HCT116 (cell line): ENCODE data around the gene ALX3. TPM values are rescaled to one million over a fixed set of nuclear protein-coding genes. Genes with fewer than 3 reads are reported as not detected.

Source experiments
- ATAC-seq: fragments of 200-7000 bp; cut with Tn5 transposase; 2 replicates; pipeline ENCODE4 v1.9.1; 2020; ENCODE audit warnings: mild to moderate bottlenecking, moderate library complexity
- BruUV-seq: library from RNA; stranded (reverse); fragments of 400-500 nt; replicated peaks from 2 replicates; lab custom pipeline; 2021; lab: Mats Ljungman, UMichigan
- CTCF ChIA-PET: fragments of 300-600 bp; sonication (Branson Sonifier 250); formaldehyde crosslinking; loops from one replicate; lab custom pipeline; 2021; ENCODE audit warnings: antibody characterized with exemption; lab: Charles Lee
- POLR2A ChIA-PET: fragments of 300-600, 350-600 bp; sonication (Branson Sonifier 250); formaldehyde crosslinking; loops from one replicate; lab custom pipeline; 2021; ENCODE audit warnings: antibody characterized with exemption; lab: Charles Lee
- RAD21 ChIA-PET, 2 experiments: fragments of 300-600 bp; sonication (Branson Sonifier 250); formaldehyde crosslinking; loops; one replicate each; lab custom pipeline; 2023; ENCODE audit warnings: low total read pairs in 2 of 2; ENCODE audit not compliant: uncharacterized antibody in 2 of 2, unreplicated experiment in 2 of 2, low non-redundant PET in 1 of 2; lab: Charles Lee
- DNase-seq: peaks from one replicate; pipeline ENCODE4 v3.0.0-alpha.2; 2010; ENCODE audit warnings: low read depth, low spot score
- H2AFZ ChIP-seq: fragments of 200-600 bp; shearing (Covaris generic), sonication (generic); 2 replicates; pipeline ENCODE4 v1.6.1; 2017; ENCODE audit warnings: low read depth, mixed run types, mixed read lengths, antibody characterized with exemption, low read length; ENCODE audit not compliant: poor library complexity, severe bottlenecking
- H3K27ac ChIP-seq: 2 replicates; pipeline ENCODE4 v1.5.1; 2012; ENCODE audit warnings: low read depth, low read length
- H3K27me3 ChIP-seq: fragments of 200-600 bp; sonication (generic); 2 replicates; pipeline ENCODE4 v1.6.1; 2016; ENCODE audit warnings: mixed run types, low read length, mixed read lengths; ENCODE audit not compliant: insufficient read depth
- H3K36me3 ChIP-seq, 2 experiments: fragments of 200-500 bp in 1 of 2; fragments of 200-600 bp in 1 of 2; sonication (Bioruptor generic) in 1 of 2; sonication (generic) in 1 of 2; 2 replicates each; pipeline versions ENCODE4 v1.5.1 to v1.6.1; 2014 to 2016; ENCODE audit warnings: low read length in 2 of 2, inconsistent platforms in 1 of 2, mixed read lengths in 1 of 2, mixed run types in 1 of 2; ENCODE audit not compliant: insufficient read depth in 2 of 2, control insufficient read depth in 1 of 2
- H3K4me1 ChIP-seq, 2 experiments: fragments of 200-600 bp in 1 of 2; sonication (generic) in 1 of 2; 2 replicates each; pipeline versions ENCODE4 v1.5.1 to v1.6.1; 2012 to 2017; ENCODE audit warnings: low read length in 2 of 2, inconsistent platforms in 1 of 2, mild to moderate bottlenecking in 1 of 2, mixed read lengths in 1 of 2, mixed run types in 1 of 2, moderate library complexity in 1 of 2; ENCODE audit not compliant: insufficient read depth in 2 of 2, control insufficient read depth in 1 of 2
- H3K4me2 ChIP-seq: fragments of 200-600 bp; sonication (generic); 2 replicates; pipeline ENCODE4 v1.6.1; 2017; ENCODE audit warnings: mixed run types, low read length, mixed read lengths
- H3K4me3 ChIP-seq, 2 experiments: fragments of 200-600 bp in 1 of 2; sonication (generic) in 1 of 2; replicated peaks in 1 of 2; 2 replicates each; pipeline ENCODE4 v1.5.1; 2011 to 2016; ENCODE audit warnings: low read length in 2 of 2, control low read depth in 1 of 2, low read depth in 1 of 2, mild to moderate bottlenecking in 1 of 2, mixed read lengths in 1 of 2, mixed run types in 1 of 2
- H3K79me2 ChIP-seq: fragments of 200-600 bp; sonication (generic); 2 replicates; pipeline ENCODE4 v1.6.1; 2017; ENCODE audit warnings: mild to moderate bottlenecking, mixed run types, low read length, moderate library complexity, mixed read lengths; ENCODE audit not compliant: insufficient read depth
- H3K9ac ChIP-seq: fragments of 200-600 bp; sonication (generic); 2 replicates; pipeline ENCODE4 v1.6.1; 2016; ENCODE audit warnings: low read length, mixed read lengths
- H3K9me2 ChIP-seq: fragments of 200-600 bp; sonication (generic), shearing (Covaris generic); 2 replicates; pipeline ENCODE4 v1.6.1; 2017; ENCODE audit warnings: mixed run types, mild to moderate bottlenecking, moderate library complexity; ENCODE audit not compliant: insufficient read depth
- H3K9me3 ChIP-seq, 2 experiments: fragments of 200-500 bp in 1 of 2; fragments of 200-600 bp in 1 of 2; sonication (Bioruptor generic) in 1 of 2; sonication (generic) in 1 of 2; 2 replicates each; pipeline ENCODE4 v1.6.1; 2014 to 2017; ENCODE audit warnings: low read length in 2 of 2, mixed read lengths in 2 of 2, inconsistent platforms in 1 of 2, low read depth in 1 of 2, mild to moderate bottlenecking in 1 of 2, mixed run types in 1 of 2, moderate library complexity in 1 of 2; ENCODE audit not compliant: control insufficient read depth in 1 of 2, insufficient read depth in 1 of 2
- H4K20me1 ChIP-seq: fragments of 200-600 bp; sonication (generic), shearing (Covaris generic); 2 replicates; pipeline ENCODE4 v1.6.1; 2017; ENCODE audit warnings: mixed run types, mild to moderate bottlenecking, moderate library complexity; ENCODE audit not compliant: insufficient read depth
- CBX3 ChIP-seq: IDR thresholded peaks from 2 replicates; pipeline ENCODE4 v1.6.1; 2012; ENCODE audit warnings: low read depth
- CEBPB ChIP-seq: IDR thresholded peaks from 2 replicates; pipeline ENCODE4 v1.6.1; 2012; ENCODE audit warnings: low read depth
- EGR1 ChIP-seq: IDR thresholded peaks from 2 replicates; pipeline ENCODE4 v1.6.1; 2012; ENCODE audit warnings: low read depth
- EZH2 ChIP-seq: fragments of 200-600 bp; sonication (generic); IDR thresholded peaks from 2 replicates; pipeline ENCODE4 v1.6.1; 2017; ENCODE audit warnings: antibody characterized with exemption, mixed run types
- EZH2phosphoT487 ChIP-seq: fragments of 200-600 bp; IDR thresholded peaks from 2 replicates; pipeline ENCODE4 v1.6.1; 2018; ENCODE audit warnings: antibody characterized with exemption, borderline replicate concordance
- FOSL1 ChIP-seq: IDR thresholded peaks from 2 replicates; pipeline ENCODE4 v1.6.1; 2012; ENCODE audit warnings: low read depth
- JUND ChIP-seq: IDR thresholded peaks from 2 replicates; pipeline ENCODE4 v1.6.1; 2012
- POLR2A ChIP-seq: IDR thresholded peaks from 2 replicates; pipeline ENCODE4 v1.7.0; 2011; ENCODE audit warnings: borderline replicate concordance; ENCODE audit not compliant: insufficient read depth, insufficient read length; ENCODE audit errors: extremely low read depth
- RAD21 ChIP-seq: IDR thresholded peaks from 2 replicates; pipeline ENCODE4 v1.6.1; 2012; ENCODE audit warnings: low read depth, mild to moderate bottlenecking
- SIN3A ChIP-seq: IDR thresholded peaks from 2 replicates; pipeline ENCODE4 v1.6.1; 2012; ENCODE audit warnings: low read depth
- SP1 ChIP-seq: IDR thresholded peaks from 2 replicates; pipeline ENCODE4 v1.6.1; 2012; ENCODE audit warnings: low read depth
- SRF ChIP-seq: IDR thresholded peaks from 2 replicates; pipeline ENCODE4 v1.6.1; 2012; ENCODE audit warnings: low read depth
- TCF7L2 ChIP-seq: IDR thresholded peaks from 2 replicates; pipeline ENCODE4 v1.7.0; 2011; ENCODE audit warnings: borderline replicate concordance, inconsistent platforms; ENCODE audit not compliant: insufficient read depth, insufficient read length; ENCODE audit errors: extremely low read depth
- YY1 ChIP-seq: IDR thresholded peaks from 2 replicates; pipeline ENCODE4 v1.6.1; 2011; ENCODE audit warnings: low read length, low read depth, moderate library complexity, mild to moderate bottlenecking; ENCODE audit not compliant: insufficient replicate concordance; ENCODE audit errors: extremely low read depth
- ZFX ChIP-seq: fragments of 450-650 bp; IDR thresholded peaks from 2 replicates; pipeline ENCODE4 v1.6.1; 2017
- ZNF274 ChIP-seq: fragments of 200-500 bp; sonication (Bioruptor generic); IDR thresholded peaks from 2 replicates; pipeline ENCODE4 v1.6.1; 2014; ENCODE audit warnings: mild to moderate bottlenecking, low read depth, low read length, inconsistent platforms
- intact Hi-C: fragments of 100-400 bp; cut with micrococcal nuclease; formaldehyde crosslinking; loops from 2 replicates; pipeline ENCODE4 v1.10.0; 2022
- total RNA-seq: library from RNA; stranded (reverse); gene quantifications from one replicate; pipeline ENCODE4 v1.2.1, GENCODE V29; 2021; ENCODE audit not compliant: unreplicated experiment
- TF ChIP-seq, protein P1 (sequence below), 3 experiments: fragments of 200-600 bp in 1 of 3; sonication (generic) in 1 of 3; IDR thresholded peaks in 2 of 3; conservative IDR thresholded peaks in 1 of 3; 2 replicates each; pipeline ENCODE4 v1.5.1; 2012 to 2017; ENCODE audit warnings: low read depth in 2 of 3, low read length in 2 of 3, antibody characterized with exemption in 1 of 3, borderline replicate concordance in 1 of 3, control low read depth in 1 of 3, mild to moderate bottlenecking in 1 of 3, mixed read lengths in 1 of 3, mixed run types in 1 of 3, moderate library complexity in 1 of 3; ENCODE audit not compliant: insufficient read depth in 1 of 3
- TF ChIP-seq, protein P2 (sequence below): IDR thresholded peaks from 2 replicates; pipeline ENCODE4 v1.6.1; 2012; ENCODE audit warnings: low read depth
- TF ChIP-seq, protein P3 (sequence below): IDR thresholded peaks from 2 replicates; pipeline ENCODE4 v1.6.1; 2012
- TF ChIP-seq, protein P4 (sequence below): IDR thresholded peaks from 2 replicates; pipeline ENCODE4 v1.6.1; 2012

The ALX3 gene
- total RNA-seq, 1 experiment from 2014 or later = not detected

DNA sequence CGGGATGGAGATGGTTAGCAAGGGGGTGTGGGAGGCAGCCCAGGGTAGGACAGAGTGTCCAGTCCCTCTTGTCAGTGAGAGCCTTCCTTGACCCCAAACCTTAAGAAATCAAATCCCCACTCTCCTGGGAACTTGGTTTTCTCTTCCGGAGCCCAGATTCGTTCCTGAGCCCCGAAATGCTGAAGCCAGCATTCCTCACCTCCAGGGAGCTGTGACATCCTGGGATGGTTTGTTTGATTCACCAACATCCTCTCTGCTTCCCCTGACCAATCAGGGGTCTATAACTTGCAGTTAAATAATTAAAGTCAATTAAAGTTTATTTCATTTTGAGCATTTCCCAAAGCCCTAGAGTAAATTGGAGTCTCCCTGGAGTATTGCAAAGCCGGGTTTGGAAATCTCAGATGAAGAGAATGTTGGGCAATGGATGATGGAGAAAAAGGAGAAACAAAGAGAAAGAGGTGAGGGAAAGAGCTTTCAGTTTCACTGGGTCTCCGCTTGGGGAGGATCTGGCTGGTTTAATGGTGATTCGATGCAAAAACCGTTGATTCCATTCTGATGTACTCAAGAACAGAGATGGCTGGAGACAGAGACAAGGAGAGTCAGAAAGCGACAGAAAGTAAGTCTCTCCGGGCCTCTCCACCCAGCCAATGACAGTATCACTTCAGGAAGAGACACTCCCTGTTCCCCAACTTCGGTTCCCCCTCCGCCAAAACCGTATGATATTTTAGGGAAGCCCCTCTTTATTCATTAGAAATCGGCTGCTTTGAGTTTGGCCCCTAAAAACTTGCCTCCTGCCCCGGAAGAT is 12.8 kb upstream of the ALX3 start:
- no peaks in the 10 kb centered on the region for H3K9me2 ChIP-seq
- ATAC-seq (no peak), DNase-seq (no peak)
- POLR2A ChIA-PET = no interaction called here
- no peak overlapping the region for H2AFZ ChIP-seq
- no peak overlapping the region for H3K9ac ChIP-seq
- CTCF ChIA-PET = no interaction called here
- no peaks in the 10 kb centered on the region for H3K9me3 ChIP-seq
- H3K36me3 ChIP-seq = no peaks in the 10 kb centered on the region
- no peaks in the 10 kb centered on the region for H3K79me2 ChIP-seq
- no peaks in the 10 kb centered on the region for H3K4me1 ChIP-seq
- H3K27ac ChIP-seq = no peak overlapping the region
- RAD21 ChIA-PET = no interaction called here
- H3K4me2 ChIP-seq = no peak overlapping the region
- H4K20me1 ChIP-seq = no peaks in the 10 kb centered on the region
- intact Hi-C loops = no loop called here
- TF ChIP-seq SP1 (no peak), EZH2 (no peak), POLR2A (no peak), CBX3 (no peak), SRF (no peak), RAD21 (no peak), ZFX (no peak), SIN3A (no peak), JUND (no peak), EGR1 (no peak), TCF7L2 (no peak), ZNF274 (no peak), FOSL1 (no peak), YY1 (no peak), CEBPB (no peak), EZH2phosphoT487 (no peak)
- TF ChIP-seq, protein P1, sequence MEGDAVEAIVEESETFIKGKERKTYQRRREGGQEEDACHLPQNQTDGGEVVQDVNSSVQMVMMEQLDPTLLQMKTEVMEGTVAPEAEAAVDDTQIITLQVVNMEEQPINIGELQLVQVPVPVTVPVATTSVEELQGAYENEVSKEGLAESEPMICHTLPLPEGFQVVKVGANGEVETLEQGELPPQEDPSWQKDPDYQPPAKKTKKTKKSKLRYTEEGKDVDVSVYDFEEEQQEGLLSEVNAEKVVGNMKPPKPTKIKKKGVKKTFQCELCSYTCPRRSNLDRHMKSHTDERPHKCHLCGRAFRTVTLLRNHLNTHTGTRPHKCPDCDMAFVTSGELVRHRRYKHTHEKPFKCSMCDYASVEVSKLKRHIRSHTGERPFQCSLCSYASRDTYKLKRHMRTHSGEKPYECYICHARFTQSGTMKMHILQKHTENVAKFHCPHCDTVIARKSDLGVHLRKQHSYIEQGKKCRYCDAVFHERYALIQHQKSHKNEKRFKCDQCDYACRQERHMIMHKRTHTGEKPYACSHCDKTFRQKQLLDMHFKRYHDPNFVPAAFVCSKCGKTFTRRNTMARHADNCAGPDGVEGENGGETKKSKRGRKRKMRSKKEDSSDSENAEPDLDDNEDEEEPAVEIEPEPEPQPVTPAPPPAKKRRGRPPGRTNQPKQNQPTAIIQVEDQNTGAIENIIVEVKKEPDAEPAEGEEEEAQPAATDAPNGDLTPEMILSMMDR (IDR thresholded peaks at IDR 0.05 in 2 of 3, conservative IDR thresholded peaks at IDR 0.05 in 1 of 3; ENCODE audit: borderline replicate concordance in 1 of 3, insufficient read depth in 1 of 3, low read depth in 2 of 3, low read length in 2 of 3) = no peak
- TF ChIP-seq, protein P2, sequence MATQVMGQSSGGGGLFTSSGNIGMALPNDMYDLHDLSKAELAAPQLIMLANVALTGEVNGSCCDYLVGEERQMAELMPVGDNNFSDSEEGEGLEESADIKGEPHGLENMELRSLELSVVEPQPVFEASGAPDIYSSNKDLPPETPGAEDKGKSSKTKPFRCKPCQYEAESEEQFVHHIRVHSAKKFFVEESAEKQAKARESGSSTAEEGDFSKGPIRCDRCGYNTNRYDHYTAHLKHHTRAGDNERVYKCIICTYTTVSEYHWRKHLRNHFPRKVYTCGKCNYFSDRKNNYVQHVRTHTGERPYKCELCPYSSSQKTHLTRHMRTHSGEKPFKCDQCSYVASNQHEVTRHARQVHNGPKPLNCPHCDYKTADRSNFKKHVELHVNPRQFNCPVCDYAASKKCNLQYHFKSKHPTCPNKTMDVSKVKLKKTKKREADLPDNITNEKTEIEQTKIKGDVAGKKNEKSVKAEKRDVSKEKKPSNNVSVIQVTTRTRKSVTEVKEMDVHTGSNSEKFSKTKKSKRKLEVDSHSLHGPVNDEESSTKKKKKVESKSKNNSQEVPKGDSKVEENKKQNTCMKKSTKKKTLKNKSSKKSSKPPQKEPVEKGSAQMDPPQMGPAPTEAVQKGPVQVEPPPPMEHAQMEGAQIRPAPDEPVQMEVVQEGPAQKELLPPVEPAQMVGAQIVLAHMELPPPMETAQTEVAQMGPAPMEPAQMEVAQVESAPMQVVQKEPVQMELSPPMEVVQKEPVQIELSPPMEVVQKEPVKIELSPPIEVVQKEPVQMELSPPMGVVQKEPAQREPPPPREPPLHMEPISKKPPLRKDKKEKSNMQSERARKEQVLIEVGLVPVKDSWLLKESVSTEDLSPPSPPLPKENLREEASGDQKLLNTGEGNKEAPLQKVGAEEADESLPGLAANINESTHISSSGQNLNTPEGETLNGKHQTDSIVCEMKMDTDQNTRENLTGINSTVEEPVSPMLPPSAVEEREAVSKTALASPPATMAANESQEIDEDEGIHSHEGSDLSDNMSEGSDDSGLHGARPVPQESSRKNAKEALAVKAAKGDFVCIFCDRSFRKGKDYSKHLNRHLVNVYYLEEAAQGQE = no peak
- TF ChIP-seq, protein P3, sequence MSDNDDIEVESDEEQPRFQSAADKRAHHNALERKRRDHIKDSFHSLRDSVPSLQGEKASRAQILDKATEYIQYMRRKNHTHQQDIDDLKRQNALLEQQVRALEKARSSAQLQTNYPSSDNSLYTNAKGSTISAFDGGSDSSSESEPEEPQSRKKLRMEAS = no peak
- TF ChIP-seq, protein P4, sequence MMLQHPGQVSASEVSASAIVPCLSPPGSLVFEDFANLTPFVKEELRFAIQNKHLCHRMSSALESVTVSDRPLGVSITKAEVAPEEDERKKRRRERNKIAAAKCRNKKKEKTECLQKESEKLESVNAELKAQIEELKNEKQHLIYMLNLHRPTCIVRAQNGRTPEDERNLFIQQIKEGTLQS = no peak
- H3K27me3 ChIP-seq = no peaks in the 10 kb centered on the region
- no peak overlapping the region for H3K4me3 ChIP-seq
- no TSS peak for BruUV-seq
